A549 (cell line): ENCODE data around the gene CCDC88B. TPM values are rescaled to one million over a fixed set of nuclear protein-coding genes. Genes with fewer than 3 reads are reported as not detected.

Experiments used
- polyA plus RNA-seq, 4 experiments: library from polyadenylated mRNA; depleted of rRNA in 3 of 4; stranded (reverse); fragments of >200 nt; fragmentation: RNase III in 1 of 4; extraction: RNeasy Plus Mini Kit Qiagen cat#74134 plus additional on column Dnase treatment in 1 of 4; gene quantifications; 2 replicates in 3 of 4; 3 replicates in 1 of 4; pipeline ENCODE4 v1.2.3, GENCODE V29; 2011 to 2017
- small RNA-seq, 6 experiments: library from RNA; depleted of rRNA; stranded (forward); fragments of <200 nt; gene quantifications; one replicate each; pipeline ENCODE3, GENCODE V24; 2012

The CCDC88B gene
- polyA plus RNA-seq, 2 of the 4 experiments (the other 2 are of a cell fraction): 4.8 to 8.8 TPM

Small RNAs within 50 kb of the gene (small RNA-seq; reads per million reads assigned to genes)
- 0 to 5.9 (median 1.0) reads per million in 6 experiments for gene MIR1237
- 0 to 6.4 (median 0.52) reads per million in 6 experiments for gene MIR7155
- gene RF00019: 0 reads per million in 6 experiments

Other genes with a start within 250 kb of the CCDC88B start
- gene MACROD1, start 174.1 kb upstream of the CCDC88B start, polyA plus RNA-seq (2011; rRNA removed): 10.0 and 16.6 TPM in 2 replicates
- gene MACROD1, start 174.1 kb upstream of the CCDC88B start, polyA plus RNA-seq (2017; fragmentation: RNase III; extraction: RNeasy Plus Mini Kit Qiagen cat#74134 plus additional on column Dnase treatment): 12.0 to 16.4 TPM (median 15.1 TPM) in 3 replicates
- 288 and 300 TPM in 2 replicates for gene STIP1, start 154.0 kb upstream of the CCDC88B start, polyA plus RNA-seq (2011; rRNA removed)
- 274 to 320 TPM (median 297 TPM) in 3 replicates for gene STIP1, start 154.0 kb upstream of the CCDC88B start, polyA plus RNA-seq (2017; fragmentation: RNase III; extraction: RNeasy Plus Mini Kit Qiagen cat#74134 plus additional on column Dnase treatment)
- gene FERMT3, start 133.5 kb upstream of the CCDC88B start, polyA plus RNA-seq (2011; rRNA removed): 0.42 and 0.56 TPM in 2 replicates
- gene FERMT3, start 133.5 kb upstream of the CCDC88B start, polyA plus RNA-seq (2017; fragmentation: RNase III; extraction: RNeasy Plus Mini Kit Qiagen cat#74134 plus additional on column Dnase treatment): 1.9 to 2.1 TPM (median 2.0 TPM) in 3 replicates
- gene TRPT1, start 114.0 kb upstream of the CCDC88B start, polyA plus RNA-seq (2011; rRNA removed): 18.6 and 25.2 TPM in 2 replicates
- 24.2 to 28.5 TPM (median 26.1 TPM) in 3 replicates for gene TRPT1, start 114.0 kb upstream of the CCDC88B start, polyA plus RNA-seq (2017; fragmentation: RNase III; extraction: RNeasy Plus Mini Kit Qiagen cat#74134 plus additional on column Dnase treatment)
- 21.5 and 21.7 TPM in 2 replicates for gene NUDT22, start 113.9 kb upstream of the CCDC88B start, polyA plus RNA-seq (2011; rRNA removed)
- gene NUDT22, start 113.9 kb upstream of the CCDC88B start, polyA plus RNA-seq (2017; fragmentation: RNase III; extraction: RNeasy Plus Mini Kit Qiagen cat#74134 plus additional on column Dnase treatment): 25.7 to 33.2 TPM (median 33.1 TPM) in 3 replicates
- 8.9 and 9.8 TPM in 2 replicates for gene DNAJC4, start 109.7 kb upstream of the CCDC88B start, polyA plus RNA-seq (2011; rRNA removed)
- 12.6 to 16.6 TPM (median 16.2 TPM) in 3 replicates for gene DNAJC4, start 109.7 kb upstream of the CCDC88B start, polyA plus RNA-seq (2017; fragmentation: RNase III; extraction: RNeasy Plus Mini Kit Qiagen cat#74134 plus additional on column Dnase treatment)
- 6.8 and 10.9 TPM in 2 replicates for gene VEGFB, start 105.6 kb upstream of the CCDC88B start, polyA plus RNA-seq (2011; rRNA removed)
- 24.6 to 26.7 TPM (median 26.5 TPM) in 3 replicates for gene VEGFB, start 105.6 kb upstream of the CCDC88B start, polyA plus RNA-seq (2017; fragmentation: RNase III; extraction: RNeasy Plus Mini Kit Qiagen cat#74134 plus additional on column Dnase treatment)
- 40.5 and 41.4 TPM in 2 replicates for gene FKBP2, start 99.1 kb upstream of the CCDC88B start, polyA plus RNA-seq (2011; rRNA removed)
- gene FKBP2, start 99.1 kb upstream of the CCDC88B start, polyA plus RNA-seq (2017; fragmentation: RNase III; extraction: RNeasy Plus Mini Kit Qiagen cat#74134 plus additional on column Dnase treatment): 131 to 142 TPM (median 136 TPM) in 3 replicates
- 129 and 154 TPM in 2 replicates for gene PPP1R14B, start 93.3 kb upstream of the CCDC88B start, polyA plus RNA-seq (2011; rRNA removed)
- gene PPP1R14B, start 93.3 kb upstream of the CCDC88B start, polyA plus RNA-seq (2017; fragmentation: RNase III; extraction: RNeasy Plus Mini Kit Qiagen cat#74134 plus additional on column Dnase treatment): 152 to 155 TPM (median 152 TPM) in 3 replicates
- 8.8 and 9.9 TPM in 2 replicates for gene PLCB3, start 88.7 kb upstream of the CCDC88B start, polyA plus RNA-seq (2011; rRNA removed)
- gene PLCB3, start 88.7 kb upstream of the CCDC88B start, polyA plus RNA-seq (2017; fragmentation: RNase III; extraction: RNeasy Plus Mini Kit Qiagen cat#74134 plus additional on column Dnase treatment): 19.2 to 21.3 TPM (median 21.2 TPM) in 3 replicates
- 33.7 and 35.6 TPM in 2 replicates for gene BAD, start 55.5 kb upstream of the CCDC88B start, polyA plus RNA-seq (2011; rRNA removed)
- gene BAD, start 55.5 kb upstream of the CCDC88B start, polyA plus RNA-seq (2017; fragmentation: RNase III; extraction: RNeasy Plus Mini Kit Qiagen cat#74134 plus additional on column Dnase treatment): 65.7 to 68.4 TPM (median 66.4 TPM) in 3 replicates
- gene GPR137, start 54.4 kb upstream of the CCDC88B start, polyA plus RNA-seq (2011; rRNA removed): 11.0 and 14.4 TPM in 2 replicates
- 33.9 to 38.5 TPM (median 37.4 TPM) in 3 replicates for gene GPR137, start 54.4 kb upstream of the CCDC88B start, polyA plus RNA-seq (2017; fragmentation: RNase III; extraction: RNeasy Plus Mini Kit Qiagen cat#74134 plus additional on column Dnase treatment)
- not detected in 2 replicates for gene KCNK4, start 48.9 kb upstream of the CCDC88B start, polyA plus RNA-seq (2011; rRNA removed)
- 0.12 to 0.28 TPM (median 0.17 TPM) in 3 replicates for gene KCNK4, start 48.9 kb upstream of the CCDC88B start, polyA plus RNA-seq (2017; fragmentation: RNase III; extraction: RNeasy Plus Mini Kit Qiagen cat#74134 plus additional on column Dnase treatment)
- gene CATSPERZ, start 39.8 kb upstream of the CCDC88B start, polyA plus RNA-seq (2011; rRNA removed): 1.9 TPM in 2 replicates
- gene CATSPERZ, start 39.8 kb upstream of the CCDC88B start, polyA plus RNA-seq (2017; fragmentation: RNase III; extraction: RNeasy Plus Mini Kit Qiagen cat#74134 plus additional on column Dnase treatment): 3.4 to 4.7 TPM (median 4.1 TPM) in 3 replicates
- gene ESRRA, start 34.7 kb upstream of the CCDC88B start, polyA plus RNA-seq (2011; rRNA removed): 13.9 and 15.2 TPM in 2 replicates
- gene ESRRA, start 34.7 kb upstream of the CCDC88B start, polyA plus RNA-seq (2017; fragmentation: RNase III; extraction: RNeasy Plus Mini Kit Qiagen cat#74134 plus additional on column Dnase treatment): 30.9 to 35.5 TPM (median 33.5 TPM) in 3 replicates
- gene TRMT112, start 22.6 kb upstream of the CCDC88B start, polyA plus RNA-seq (2011; rRNA removed): 305 and 363 TPM in 2 replicates
- 424 to 447 TPM (median 440 TPM) in 3 replicates for gene TRMT112, start 22.6 kb upstream of the CCDC88B start, polyA plus RNA-seq (2017; fragmentation: RNase III; extraction: RNeasy Plus Mini Kit Qiagen cat#74134 plus additional on column Dnase treatment)
- 305 and 377 TPM in 2 replicates for gene PRDX5, start 22.1 kb upstream of the CCDC88B start, polyA plus RNA-seq (2011; rRNA removed)
- gene PRDX5, start 22.1 kb upstream of the CCDC88B start, polyA plus RNA-seq (2017; fragmentation: RNase III; extraction: RNeasy Plus Mini Kit Qiagen cat#74134 plus additional on column Dnase treatment): 442 to 500 TPM (median 491 TPM) in 3 replicates
- 19.1 and 21.4 TPM in 2 replicates for gene RPS6KA4, start 19.0 kb downstream of the CCDC88B start, polyA plus RNA-seq (2011; rRNA removed)
- 34.5 to 40.4 TPM (median 35.9 TPM) in 3 replicates for gene RPS6KA4, start 19.0 kb downstream of the CCDC88B start, polyA plus RNA-seq (2017; fragmentation: RNase III; extraction: RNeasy Plus Mini Kit Qiagen cat#74134 plus additional on column Dnase treatment)
- 0.19 and 0.23 TPM in 2 replicates for gene SLC22A11, start 215.7 kb downstream of the CCDC88B start, polyA plus RNA-seq (2011; rRNA removed)
- 0.07 to 0.17 TPM (median 0.16 TPM) in 3 replicates for gene SLC22A11, start 215.7 kb downstream of the CCDC88B start, polyA plus RNA-seq (2017; fragmentation: RNase III; extraction: RNeasy Plus Mini Kit Qiagen cat#74134 plus additional on column Dnase treatment)